Adrenal gland (tissue), 12 donors: ENCODE measurements around the gene PPFIA1. TPM values are rescaled to one million over a fixed set of nuclear protein-coding genes. Genes with fewer than 3 reads are reported as not detected.

ENCODE experiments used
- DNase-seq, 7 donors: peaks; one replicate each; pipeline ENCODE4 v3.0.0-alpha.2; 2019 to 2020
- H3K27ac ChIP-seq, 5 donors: fragments of 200-600 bp; sonication (generic) in 4 of 5; 1 replicate in 3 of 5; 2 replicates in 2 of 5; pipeline versions ENCODE4 v1.5.1 to v1.8.0; 2016 to 2020; ENCODE audit warnings: mild to moderate bottlenecking in 1 of 5
- H3K27me3 ChIP-seq: fragments of 200-600 bp; 2 replicates; pipeline ENCODE4 v1.8.0; 2021
- H3K36me3 ChIP-seq, 2 donors: fragments of 200-600 bp; replicated peaks in 1 of 2; 1 replicate in 1 of 2; 2 replicates in 1 of 2; pipeline versions ENCODE4 v1.5.1 to v1.8.0; 2018 to 2022
- H3K4me1 ChIP-seq, 2 donors: fragments of 200-600 bp; replicated peaks in 1 of 2; 1 replicate in 1 of 2; 2 replicates in 1 of 2; pipeline versions ENCODE4 v1.5.1 to v1.8.0; 2018 to 2021
- H3K4me3 ChIP-seq, 4 donors: fragments of 200-600 bp; sonication (generic) in 3 of 4; one replicate each; pipeline ENCODE4 v1.5.1; 2016 to 2018
- H3K9me3 ChIP-seq, 3 donors: fragments of 200-600 bp; sonication (generic) in 1 of 3; replicated peaks in 1 of 3; 1 replicate in 2 of 3; 2 replicates in 1 of 3; pipeline versions ENCODE4 v1.5.1 to v1.8.0; 2016 to 2021
- CTCF ChIP-seq, 6 experiments: fragments of 450-650 bp in 4 of 6; fragments of 200-600 bp in 2 of 6; sonication (generic) in 1 of 6; IDR thresholded peaks; 1 replicate in 5 of 6; 2 replicates in 1 of 6; pipeline versions ENCODE4 v1.5.1 to v1.8.0; 2016 to 2021; ENCODE audit warnings: antibody characterized with exemption in 6 of 6, mild to moderate bottlenecking in 2 of 6, moderate library complexity in 1 of 6
- POLR2A ChIP-seq, 2 donors: fragments of 450-650 bp; IDR thresholded peaks; one replicate each; pipeline ENCODE4 v1.6.1; 2017; ENCODE audit warnings: antibody characterized with exemption in 2 of 2, mild to moderate bottlenecking in 2 of 2, moderate library complexity in 1 of 2
- WGBS, 4 donors: extraction: QIAGEN DNeasy Blood & Tissue Kit in 2 of 4; methylation state at CpG; one replicate each; pipeline versions ENCODE4 v1.1.5 to v1.1.7; 2013 to 2017; 5-methylcytosine and 5-hydroxymethylcytosine counted together
- intact Hi-C, 2 donors: fragments of 100-400 bp; cut with DNase I; formaldehyde crosslinking; loops; one replicate each; pipeline versions ENCODE4 v1.14.1 to v1.15.0; 2022 to 2023
- polyA plus RNA-seq, 3 donors: library from polyadenylated mRNA; stranded (reverse); fragments of 200-250 nt in 2 of 3; fragments of 350-450 nt in 1 of 3; fragmentation: Illumina TruSeq in 1 of 3; extraction: RNeasy Lipid Tissue Mini Kit (QIAGEN cat#74804) in 1 of 3; gene quantifications; one replicate each; pipeline ENCODE4 v1.2.3, GENCODE V29; 2013 to 2014
- total RNA-seq, 9 donors: library from RNA; depleted of rRNA in 4 of 9; stranded (reverse); fragments of >200 nt in 4 of 9; fragments of 120-200 nt in 1 of 9; fragmentation: NEBNext Ultra II Directional in 1 of 9; extraction: Animal tissue kit (Norgen Biotek cat#: 25700) in 1 of 9; gene quantifications; one replicate each; pipeline versions ENCODE4 v1.1.0 to v1.2.4, GENCODE V29; 2013 to 2023
- donor health status: healthy with polysubstance abuse.
- donor health status: Bipolar disorder and iron deficiency.
- donor health status: DM: yes; HTN: yes; CAD: no.
- donor health status: DM: no; HTN: no; CAD: no.
- donor health status: DM: no; HTN: no; CAD: no.
- donor health status: DM: yes; HTN: yes; CAD: no.

PPFIA1 gene
- total and polyA plus RNA-seq, 12 donors: 25.8 to 58.6 (median 35.7) TPM

GRCh38 chr11:70398834-70399680, 128.6 kb downstream of the PPFIA1 start:
- H3K9me3 ChIP-seq: no peaks in the 10 kb centered on the region
- peak in 6 of 7 donors; percentile 30 to 66 (median 50) for DNase-seq
- no peaks in the 10 kb centered on the region for H3K27me3 ChIP-seq
- H3K36me3 ChIP-seq: no peaks in the 10 kb centered on the region
- peaks cover 31 to 50% of the 10 kb centered on the region in 2 donors for H3K4me1 ChIP-seq
- 0 to 3% (median 2%) methylated on average over 28 to 42 of the region's 42 CpGs for WGBS, 4 donors
- peak overlapping the region; percentile 27 to 97 (median 61) for H3K4me3 ChIP-seq
- intact Hi-C loops: no loop called here
- peak overlapping the region; percentile 61 to 94 (median 90) for H3K27ac ChIP-seq
- no peak for TF ChIP-seq POLR2A (IDR thresholded peaks at IDR 0.05)
- TF ChIP-seq CTCF (IDR thresholded peaks at IDR 0.05): no peak

GRCh38 chr11:70399681-70400112, 129.2 kb downstream of the PPFIA1 start:
- H3K4me3 ChIP-seq: peak overlapping the region in 3 of 4 donors; percentile 38 to 97 (median 84)
- no peak for TF ChIP-seq CTCF (IDR thresholded peaks at IDR 0.05)
- TF ChIP-seq POLR2A (IDR thresholded peaks at IDR 0.05): peak in 1 of 2 donors; percentile 95
- no peaks in the 10 kb centered on the region for H3K36me3 ChIP-seq
- no peaks in the 10 kb centered on the region for H3K9me3 ChIP-seq
- 0 to 11% (median 7%) methylated on average over 3 to 16 of the region's 16 CpGs for WGBS, 4 donors
- peaks cover 31 to 50% of the 10 kb centered on the region in 2 donors for H3K4me1 ChIP-seq
- H3K27me3 ChIP-seq: no peaks in the 10 kb centered on the region
- intact Hi-C loops: no loop called here
- peak; percentile 93 to 97 (median 96) for DNase-seq
- peak overlapping the region; percentile 61 to 94 (median 90) for H3K27ac ChIP-seq

- H3K4me1 ChIP-seq: peaks cover 31 to 50% of the 10 kb centered on the region in 2 donors
- no peak for TF ChIP-seq CTCF (IDR thresholded peaks at IDR 0.05)
- TF ChIP-seq POLR2A (IDR thresholded peaks at IDR 0.05): no peak
- DNase-seq: peak in 1 of 7 donors; percentile 38
- intact Hi-C loops: no loop called here
- no peaks in the 10 kb centered on the region for H3K9me3 ChIP-seq
- peak overlapping the region; percentile 61 to 94 (median 90) for H3K27ac ChIP-seq
- 70 to 86% (median 77%) methylated on average over 8 of the region's 8 CpGs for WGBS, 4 donors
- H3K4me3 ChIP-seq: peak overlapping the region in 1 of 4 donors; percentile 84
- no peaks in the 10 kb centered on the region for H3K27me3 ChIP-seq
- H3K36me3 ChIP-seq: peaks cover 0 to 6% of the 10 kb centered on the region in 2 donors
Observed at GRCh38 chr11:70400643-70401042, 130.2 kb downstream of the PPFIA1 start.

- H3K27me3 ChIP-seq: no peaks in the 10 kb centered on the region
- peaks cover 31 to 47% of the 10 kb centered on the region in 2 donors for H3K4me1 ChIP-seq
- no peak for DNase-seq
- peak overlapping the region in 3 of 5 donors; percentile 2 to 56 (median 52) for H3K27ac ChIP-seq
- H3K36me3 ChIP-seq: peaks cover 0 to 19% of the 10 kb centered on the region in 2 donors
- 65 to 76% (median 73%) methylated on average over 10 of the region's 10 CpGs for WGBS, 4 donors
- no peaks in the 10 kb centered on the region for H3K9me3 ChIP-seq
- TF ChIP-seq POLR2A (IDR thresholded peaks at IDR 0.05) (no peak), CTCF (IDR thresholded peaks at IDR 0.05) (no peak)
- no peak overlapping the region for H3K4me3 ChIP-seq
- intact Hi-C loops: no loop called here
Observed at GRCh38 chr11:70402016-70402415, 131.5 kb downstream of the PPFIA1 start.
